ELR (cell line): ENCODE measurements around the gene VSTM2B.
"Not testable (repeated sequence)": the region's sequence is repeated elsewhere in the genome, so short reads cannot be mapped to it uniquely, and the experiment has no call there.

ENCODE experiments used
- DNase-seq: peaks from one replicate; pipeline ENCODE4 v3.0.0-alpha.2; 2015; ENCODE audit warnings: low read depth

The VSTM2B gene

DNA sequence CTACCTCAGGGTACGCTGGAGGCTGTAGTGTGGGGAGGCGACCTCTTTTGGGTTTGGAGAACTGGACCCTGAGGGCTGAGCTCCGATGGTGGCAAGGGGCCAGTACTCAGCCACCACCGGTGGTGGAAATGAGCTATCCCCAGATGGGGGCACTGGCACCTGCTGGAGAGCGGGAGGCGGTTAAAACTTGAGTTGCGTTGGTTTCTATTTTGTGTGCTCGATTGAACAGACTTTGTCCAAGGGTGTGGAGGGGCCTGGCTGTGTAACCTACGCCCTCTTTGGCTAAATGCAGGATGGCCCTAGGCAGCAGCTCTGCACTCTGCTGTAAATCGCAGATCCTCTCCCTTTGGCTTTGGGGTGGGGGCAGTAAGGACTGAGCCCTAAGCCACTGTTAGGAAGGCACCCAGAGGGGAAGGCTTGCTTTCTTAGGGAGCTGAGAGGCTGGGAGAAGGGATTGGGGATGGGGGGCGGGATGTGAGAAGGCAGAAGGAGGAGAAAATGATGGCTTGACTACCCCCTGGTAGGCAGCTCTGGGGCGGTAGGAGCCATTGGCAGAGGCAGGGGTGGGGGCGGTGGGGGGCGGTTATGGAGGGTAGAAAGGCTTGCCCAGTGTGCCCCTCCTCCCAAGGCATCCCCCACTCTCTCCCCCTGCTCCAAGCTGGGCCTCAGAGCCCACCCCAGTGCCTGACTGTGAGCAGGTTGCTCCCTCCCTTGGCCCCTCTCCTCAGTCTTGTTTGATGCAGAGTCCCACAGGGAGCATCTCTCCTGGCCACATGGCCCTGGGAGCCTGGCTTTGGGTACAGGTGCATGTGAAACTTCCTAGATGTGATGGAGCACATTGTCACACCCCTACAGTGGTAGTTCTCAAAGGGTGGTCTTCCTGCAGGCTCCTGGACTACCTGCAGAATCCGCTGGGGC is 5.0 kb downstream of the VSTM2B start:
- no peak for DNase-seq

DNA sequence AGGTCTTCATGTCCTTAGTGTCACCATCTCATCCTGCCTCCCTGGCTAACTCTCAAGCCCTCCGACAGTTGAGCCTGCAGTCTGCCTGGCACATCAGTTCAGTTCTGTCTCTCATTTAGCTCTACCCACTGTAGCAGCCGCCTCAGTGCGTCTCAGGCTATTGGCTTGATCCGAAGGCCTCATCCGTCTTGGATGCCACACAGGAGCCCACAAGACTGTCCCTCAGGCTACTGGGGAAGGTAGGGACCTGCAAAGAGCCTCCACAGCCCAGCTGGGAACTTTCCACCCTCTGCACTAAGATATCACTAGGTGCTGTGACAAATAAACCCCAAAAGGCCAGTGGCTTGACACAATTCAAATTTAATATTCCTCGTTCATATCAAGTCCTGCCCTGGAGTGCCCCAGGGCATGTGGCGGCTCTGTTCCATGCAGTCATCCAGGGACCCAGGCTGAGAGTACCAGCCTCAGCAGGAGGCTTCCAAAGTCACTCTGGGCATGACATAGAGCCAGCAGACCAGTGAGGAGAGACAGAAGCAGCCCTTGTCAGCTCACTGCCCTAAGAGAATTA is 5.7 kb downstream of the VSTM2B start:
- no peak for DNase-seq

DNA sequence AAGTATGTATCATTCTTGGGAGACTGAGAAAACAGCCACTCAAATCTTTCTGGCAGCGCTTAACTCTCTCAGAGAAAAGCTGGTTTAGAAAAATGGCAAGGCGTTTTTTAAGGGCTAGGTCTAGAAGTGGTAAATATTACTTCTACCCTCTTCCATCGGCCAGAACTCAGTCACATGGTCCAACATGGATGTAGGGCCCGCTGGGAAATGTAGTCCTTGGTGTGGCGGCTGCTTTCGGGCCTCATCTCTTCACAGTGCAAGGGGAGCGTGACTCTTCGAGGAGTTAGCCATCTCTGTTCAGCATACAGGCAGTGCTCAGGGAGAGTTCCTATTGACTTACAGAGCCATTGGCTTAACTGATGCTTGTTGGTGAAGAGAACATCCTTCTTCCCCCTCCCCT is 6.3 kb downstream of the VSTM2B start:
- DNase-seq = no peak

DNA sequence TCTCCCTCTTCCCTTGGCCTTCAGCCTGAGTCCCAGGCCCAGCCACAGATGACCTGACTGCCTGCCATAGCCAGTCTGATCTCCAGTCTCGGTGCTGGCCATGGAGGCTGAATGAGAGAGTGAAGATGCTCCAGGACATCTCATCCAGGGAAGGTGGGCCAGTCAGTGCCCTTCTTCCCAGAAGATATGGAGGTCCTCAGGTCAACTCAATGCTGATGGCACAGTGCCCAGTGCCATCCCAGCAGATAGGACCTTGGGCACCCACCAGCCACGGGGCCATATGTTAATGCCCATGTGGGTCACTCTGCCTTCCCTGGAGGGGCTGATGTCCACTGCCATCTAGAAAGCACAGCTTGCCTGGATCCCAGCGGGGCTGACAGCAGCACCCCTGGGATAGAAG is 7.2 kb downstream of the VSTM2B start:
- DNase-seq = no peak

DNA sequence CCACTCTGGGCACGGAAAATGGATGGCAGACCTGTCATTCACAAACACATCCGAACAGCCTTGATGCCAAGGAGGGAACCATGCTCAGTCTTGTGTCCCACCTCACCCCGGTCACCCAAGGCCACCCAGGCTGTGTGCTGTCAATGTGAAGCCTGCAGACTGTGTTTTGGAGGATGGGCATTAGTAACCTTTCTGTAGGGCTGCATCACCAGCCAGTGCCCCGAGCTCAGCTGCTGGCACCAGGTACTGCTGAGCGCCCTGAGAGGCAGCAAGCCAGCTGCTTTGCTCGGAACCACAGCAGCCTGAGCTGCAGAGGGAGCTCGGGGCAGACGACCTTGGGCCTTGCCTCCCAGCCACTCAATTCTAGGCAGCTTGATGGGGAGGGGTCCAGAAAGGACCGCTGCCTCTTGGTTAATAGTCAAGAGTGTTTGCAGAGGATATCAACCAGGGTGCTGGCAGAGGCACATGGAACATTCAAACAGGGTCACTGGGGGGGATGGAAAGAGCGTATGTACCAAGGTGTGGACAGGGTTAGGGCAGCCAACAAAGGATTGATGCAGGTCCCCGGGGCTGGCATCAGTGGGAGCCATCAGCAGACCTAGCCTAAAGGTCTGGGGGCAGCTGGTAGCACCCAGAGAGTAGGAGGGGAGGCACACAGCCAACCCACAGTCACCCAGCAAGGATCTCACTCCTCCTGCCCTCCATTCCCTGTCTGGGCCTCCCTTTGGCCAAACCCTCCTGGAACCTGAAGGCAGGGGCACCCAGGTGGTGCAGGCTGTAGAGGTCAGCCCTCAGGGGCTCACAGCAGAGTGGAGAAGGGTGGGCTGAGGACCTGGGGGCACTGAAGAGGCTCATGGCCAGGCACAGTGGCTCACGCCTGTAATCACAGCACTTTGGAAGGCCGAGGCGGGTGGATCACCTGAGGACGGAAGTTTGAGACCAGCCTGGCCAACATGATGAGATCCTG is 8.1 kb downstream of the VSTM2B start:
- DNase-seq = no peak

DNA sequence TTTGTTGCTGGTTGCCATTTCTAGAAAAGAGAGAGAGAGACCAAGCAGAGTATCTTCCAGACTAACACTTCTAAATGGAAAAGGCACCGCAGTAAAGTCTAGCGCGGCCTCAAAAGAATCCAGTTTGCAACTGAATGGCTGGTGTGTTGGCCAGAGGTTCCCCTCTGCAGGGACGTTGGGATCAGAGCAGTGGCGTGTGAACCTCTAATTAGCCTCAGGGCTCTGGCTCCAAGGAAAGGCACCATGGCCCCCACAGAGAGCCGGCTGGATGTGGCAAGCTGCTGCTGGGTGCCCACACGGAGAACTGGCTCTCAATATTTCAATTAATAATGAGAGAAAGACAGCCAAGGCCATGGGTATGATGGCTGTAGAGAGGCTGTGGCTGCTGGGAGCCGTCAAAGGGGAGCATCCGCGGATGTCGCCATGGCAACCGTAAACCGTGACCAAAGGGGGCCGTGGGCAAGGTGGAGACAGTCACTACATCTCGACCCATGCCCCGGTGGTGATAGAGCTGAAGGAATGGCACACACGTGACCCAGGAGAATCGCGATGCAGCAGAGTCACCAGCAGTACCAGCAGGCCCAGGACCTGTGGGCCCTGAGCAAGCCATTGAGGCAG is 9.5 kb downstream of the VSTM2B start:
- DNase-seq = no peak

DNA sequence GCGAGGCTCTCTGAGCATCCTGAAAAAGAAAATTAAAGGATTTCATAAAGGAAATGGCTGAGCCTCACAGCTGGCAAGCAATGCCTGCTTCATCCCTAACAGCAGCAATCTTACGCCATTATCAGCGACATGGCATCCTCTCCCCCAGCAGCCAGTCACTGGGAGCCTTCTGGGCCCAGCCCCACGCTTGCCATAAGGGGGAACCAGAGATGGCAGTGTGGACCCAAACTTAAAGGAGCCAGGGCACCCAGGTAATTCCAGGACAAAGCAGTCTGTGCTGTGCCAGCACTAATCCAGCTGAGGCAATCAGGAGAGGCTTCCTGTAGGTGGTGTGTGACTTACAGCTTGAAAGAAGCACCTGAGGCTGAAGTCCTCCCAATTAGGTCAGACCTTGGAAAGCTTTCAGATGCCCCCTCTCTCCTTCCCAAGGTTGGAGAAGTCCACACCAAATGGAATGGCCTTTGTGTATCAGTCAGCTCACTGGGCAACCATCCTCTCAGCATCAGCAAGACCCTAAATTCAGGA is 10.3 kb downstream of the VSTM2B start:
- DNase-seq = no peak

DNA sequence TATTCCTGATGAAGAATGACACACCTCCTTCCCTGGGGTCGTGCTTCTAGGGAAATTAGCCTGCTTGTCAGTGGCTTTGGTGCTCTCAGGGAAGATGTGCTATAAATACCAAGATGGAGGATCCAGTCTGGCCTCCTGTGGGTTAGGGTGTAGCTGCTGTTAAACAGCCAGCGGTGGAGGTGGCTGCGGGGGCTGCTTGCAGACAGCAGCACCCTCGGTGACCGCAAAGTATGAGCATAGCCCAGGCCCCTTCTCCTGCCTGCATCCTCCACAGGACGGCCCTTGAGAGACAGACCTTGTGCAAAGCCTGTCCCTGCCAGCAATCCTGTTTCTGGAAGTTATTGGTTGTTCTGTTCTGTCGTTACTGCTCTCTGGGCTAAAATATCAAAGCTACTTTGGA is 11.4 kb downstream of the VSTM2B start:
- DNase-seq = no peak

DNA sequence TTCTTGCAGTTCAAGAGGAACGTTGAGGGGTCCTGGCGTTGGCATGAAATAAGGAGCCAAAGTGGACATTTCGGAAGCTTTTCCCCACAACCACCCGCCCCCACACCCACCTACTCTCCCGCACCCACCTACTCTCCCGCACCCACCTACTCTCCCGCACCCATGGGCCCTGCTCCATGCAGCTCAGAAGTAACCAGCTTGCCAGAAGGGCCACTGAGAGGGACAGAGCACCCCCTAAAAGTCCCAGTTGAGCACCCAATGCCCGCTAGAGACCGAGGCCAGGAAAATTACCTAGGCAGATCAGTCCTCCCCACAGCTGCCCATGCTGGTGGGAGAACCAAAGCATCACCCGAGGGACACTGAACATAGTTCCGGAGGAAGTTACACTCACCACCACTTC is 11.8 kb downstream of the VSTM2B start:
- no peak for DNase-seq

DNA sequence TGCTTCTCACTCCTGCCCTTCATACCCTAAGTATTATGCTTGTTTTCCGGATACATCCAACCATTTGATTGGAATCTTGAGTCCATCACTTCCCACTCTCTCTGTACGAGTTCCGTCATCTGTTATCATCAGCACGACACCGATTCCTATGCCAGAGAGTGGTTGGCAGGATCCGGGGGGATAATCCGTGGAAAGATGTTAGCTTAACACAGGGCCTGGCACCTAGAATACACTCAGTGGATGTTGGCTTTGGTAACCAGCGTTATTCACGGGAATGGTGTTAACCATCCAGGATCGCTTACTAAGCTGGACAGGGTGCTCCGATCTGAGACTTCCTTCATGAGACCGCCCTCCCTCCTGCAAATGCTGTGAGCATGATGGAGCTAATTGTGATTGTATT is 12.4 kb downstream of the VSTM2B start:
- DNase-seq = no peak

DNA sequence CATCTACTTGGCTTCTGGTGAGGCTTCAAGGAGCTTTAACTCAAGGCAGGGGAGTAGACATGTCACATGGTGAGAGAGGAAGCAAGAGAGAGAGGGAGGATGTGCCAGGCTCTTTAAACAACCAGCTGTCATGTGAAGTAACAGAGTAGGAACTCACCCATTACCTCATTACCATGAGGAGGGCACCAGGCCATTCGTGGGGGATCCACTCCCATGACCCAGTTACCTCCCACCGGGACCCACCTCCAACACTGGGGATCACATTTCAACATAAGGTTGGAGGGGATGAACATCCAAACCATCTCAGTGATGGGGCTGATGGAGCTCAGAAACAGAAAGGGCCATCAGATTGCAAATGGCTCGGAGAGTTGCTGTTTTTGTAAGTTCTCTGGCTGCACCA is 12.9 kb downstream of the VSTM2B start:
- DNase-seq = no peak

DNA sequence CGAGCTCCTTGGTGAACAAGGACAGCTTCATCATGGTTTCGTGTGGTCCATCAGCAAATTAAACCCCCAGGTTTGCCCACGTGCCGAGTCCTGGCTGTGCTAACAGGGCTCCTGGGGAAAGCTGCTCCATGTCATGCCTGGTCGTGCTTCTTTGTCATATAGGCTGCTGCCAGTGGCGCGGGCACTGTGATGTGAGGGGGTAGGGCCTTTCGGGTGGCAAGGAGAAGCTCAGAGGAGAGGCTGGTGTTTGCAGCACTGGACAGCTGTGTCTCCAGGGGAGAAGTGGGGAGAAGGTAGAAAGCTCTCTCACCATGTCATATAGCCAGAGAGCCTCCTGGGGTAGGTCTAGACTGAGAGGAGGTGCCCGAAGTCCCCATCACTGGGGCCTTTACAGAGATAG is 13.3 kb downstream of the VSTM2B start:
- DNase-seq = no peak

DNA sequence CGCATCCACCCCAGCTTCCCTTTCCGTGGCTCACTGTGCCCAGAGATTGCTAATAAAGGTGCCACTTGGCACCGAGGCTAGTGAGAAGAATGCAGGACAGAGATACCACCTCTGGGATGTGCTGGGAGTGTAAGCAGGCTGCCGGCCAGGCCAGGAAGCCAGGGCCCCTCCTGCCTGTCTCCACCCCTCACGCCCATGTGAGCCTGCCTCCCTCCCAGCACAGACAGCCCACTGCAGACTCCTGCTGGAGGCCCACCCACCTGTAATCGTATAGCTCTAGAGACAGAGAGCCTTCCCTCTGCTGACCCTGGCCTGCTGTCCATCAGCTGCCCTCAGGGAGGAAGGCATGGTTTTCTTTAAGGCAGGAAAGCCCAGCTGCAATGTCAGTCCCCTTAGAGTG is 13.9 kb downstream of the VSTM2B start:
- no peak for DNase-seq

DNA sequence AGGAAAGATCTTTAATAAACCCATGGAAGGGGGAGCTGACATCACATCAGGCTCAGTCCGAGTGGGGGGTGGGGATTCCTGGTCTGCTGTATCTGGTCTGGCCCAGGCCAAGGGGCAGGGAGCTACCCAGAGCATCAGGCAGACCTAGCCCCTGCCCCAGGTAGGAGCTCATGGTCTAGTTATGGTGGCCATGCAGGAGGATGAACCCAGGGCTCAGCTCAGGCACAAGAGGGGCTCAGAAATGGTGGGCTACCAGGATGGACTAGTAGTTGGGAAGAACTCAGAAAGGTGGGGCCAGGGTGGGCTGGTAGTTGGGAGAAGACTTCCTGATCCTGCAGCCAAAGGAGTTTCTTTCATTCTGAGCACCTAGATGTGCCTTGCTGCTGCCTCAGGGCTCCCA is 14.3 kb downstream of the VSTM2B start:
- DNase-seq = no peak

DNA sequence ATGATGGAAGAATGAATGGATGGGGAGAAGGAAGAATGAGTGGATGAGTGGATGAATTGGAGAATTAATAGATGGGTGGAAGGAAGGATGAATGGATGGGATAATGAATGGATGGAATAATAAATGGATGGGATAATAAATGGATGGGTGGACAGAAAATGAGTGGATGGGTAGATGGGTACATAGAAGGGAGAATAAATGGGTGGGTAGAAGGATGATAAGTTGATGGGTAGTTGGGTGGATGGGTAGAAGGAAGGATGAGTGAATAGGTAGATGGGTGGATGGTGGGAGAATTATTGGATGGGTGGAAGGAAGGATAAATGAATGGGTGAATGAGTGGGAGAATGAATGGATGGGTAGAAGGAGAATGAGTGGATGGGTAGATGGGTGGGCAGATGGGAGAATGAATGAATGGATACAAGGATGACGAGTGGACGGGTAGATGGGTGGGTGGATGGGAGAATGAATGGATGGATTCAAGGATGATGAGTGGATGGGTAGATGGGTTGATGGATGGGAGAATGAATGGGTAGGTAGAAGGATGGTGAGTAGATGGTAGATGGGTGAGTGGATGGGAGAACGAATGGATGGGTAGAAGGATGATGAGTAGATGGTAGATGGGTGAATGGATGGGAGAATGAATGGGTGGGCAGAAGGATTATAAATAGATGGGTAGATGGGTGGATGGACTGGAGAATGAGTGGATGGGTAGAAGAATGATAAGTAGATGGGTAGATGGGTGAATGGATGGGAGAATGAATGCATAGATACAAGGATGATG is 15.9 kb downstream of the VSTM2B start:
- no peak for DNase-seq

DNA sequence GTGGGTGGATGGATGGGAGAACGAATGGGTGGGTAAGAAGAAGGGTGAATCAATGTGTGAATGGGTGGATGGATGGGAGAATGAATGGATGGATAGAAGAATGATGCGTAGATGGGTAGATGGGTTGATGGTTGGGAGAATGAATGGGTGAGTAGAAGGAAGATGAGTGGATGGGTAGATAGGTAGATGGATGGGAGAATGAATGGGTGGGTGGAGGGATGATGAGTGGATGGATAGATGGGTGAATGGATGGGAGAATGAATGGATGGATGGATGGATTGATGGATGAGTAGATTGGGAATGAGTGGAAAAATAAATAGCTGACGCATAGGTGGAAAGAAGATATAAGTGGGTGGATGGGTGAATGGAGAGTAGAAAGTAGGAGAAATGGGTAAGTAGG is 16.5 kb downstream of the VSTM2B start:
- no peak for DNase-seq

DNA sequence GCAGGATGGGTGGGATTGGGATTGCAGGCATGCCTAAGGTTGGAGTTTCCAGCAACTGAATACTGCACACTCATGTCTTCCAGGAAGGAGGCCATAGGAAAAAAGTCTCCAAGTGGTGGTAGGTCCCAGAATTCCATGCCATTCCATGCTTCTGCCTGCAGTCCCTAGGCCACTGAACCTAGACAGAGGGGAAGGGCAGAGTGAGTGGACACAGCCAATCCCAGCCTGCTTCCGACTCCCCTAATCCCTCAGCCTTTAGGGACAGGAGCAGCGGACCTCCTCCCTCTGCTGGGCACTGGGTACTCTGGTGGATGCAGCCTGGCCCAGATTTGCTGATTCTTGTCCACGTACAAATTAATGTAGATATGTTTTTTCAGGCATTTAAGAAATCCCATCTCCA is 17.0 kb downstream of the VSTM2B start:
- DNase-seq = no peak

DNA sequence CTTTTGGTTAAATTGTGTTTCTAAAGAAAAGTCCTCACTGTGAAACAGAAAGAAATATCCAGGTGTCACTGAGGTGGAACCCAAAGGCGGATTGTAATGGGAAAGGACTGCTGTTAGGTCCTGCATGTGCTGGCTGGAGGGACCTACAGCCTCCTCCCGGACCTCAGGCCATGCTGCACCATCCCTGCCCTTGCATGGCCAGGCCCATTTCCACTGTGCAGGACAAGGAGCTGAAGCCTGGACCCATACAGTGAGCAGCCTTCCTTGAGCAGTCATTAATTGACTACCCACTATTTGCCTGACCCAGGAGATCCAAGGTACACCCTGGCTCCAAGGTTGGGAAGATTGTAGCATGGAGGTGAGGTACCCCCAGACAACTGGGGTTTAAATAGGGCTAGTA is 17.6 kb downstream of the VSTM2B start:
- no peak for DNase-seq

DNA sequence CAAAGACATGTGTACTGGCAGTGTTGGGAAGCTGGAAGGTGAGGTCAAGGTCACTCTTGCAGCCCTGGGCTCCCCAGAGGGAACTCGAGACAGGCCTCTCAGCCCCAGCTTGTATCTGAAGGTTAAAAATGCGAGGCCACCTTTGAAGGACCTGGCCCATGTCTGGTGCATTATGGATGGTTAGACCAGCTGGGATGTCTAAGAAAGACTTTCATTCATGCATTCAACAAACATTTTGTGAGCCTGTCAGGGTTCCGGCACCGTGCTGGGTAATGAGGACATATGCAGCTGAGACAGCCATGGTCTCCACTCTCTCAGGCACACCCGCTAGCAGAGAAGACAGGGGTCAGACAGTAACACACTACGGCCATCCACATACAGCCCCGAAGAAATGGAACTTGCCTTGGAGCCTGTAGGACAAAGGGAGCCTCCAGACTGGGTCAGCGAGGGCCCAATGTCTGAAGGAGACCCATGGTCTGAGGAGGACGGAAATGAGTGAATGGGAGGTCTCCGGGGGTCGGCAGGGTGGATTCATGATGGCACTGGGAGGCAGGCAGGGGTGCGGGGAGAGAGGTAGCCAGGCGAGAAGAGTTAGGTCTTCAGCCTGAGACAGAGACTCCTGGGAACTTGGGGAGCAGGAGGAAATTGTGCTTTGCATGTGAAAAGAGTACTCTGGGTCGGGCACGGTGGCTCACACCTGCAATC is 19.0 kb downstream of the VSTM2B start:
- no peak for DNase-seq

DNA sequence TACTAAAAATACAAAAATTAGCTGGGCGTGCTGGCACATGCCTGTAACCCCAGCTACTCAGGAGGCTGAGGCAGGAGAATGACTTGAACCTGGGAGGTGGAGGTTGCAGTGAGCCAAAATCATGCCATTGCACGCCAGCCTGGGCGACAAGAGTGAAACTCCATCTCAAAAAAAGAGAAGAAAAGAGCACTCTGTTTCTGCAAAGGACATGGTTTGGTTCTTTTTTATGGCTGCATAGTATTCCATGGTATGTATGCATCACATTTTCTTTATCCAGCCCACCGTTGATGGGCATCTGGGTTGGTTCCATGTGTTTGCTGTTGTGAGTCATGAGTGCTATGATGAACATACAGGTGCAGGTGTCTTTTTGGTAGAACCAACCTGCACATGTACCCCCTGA is 19.7 kb downstream of the VSTM2B start:
- DNase-seq = not testable (repeated sequence)
